Kidney tubule cell (primary cell): ENCODE data around the gene STEAP3.

Experiments used
- DNase-seq: peaks from one replicate; pipeline ENCODE4 v3.0.0-alpha.2; 2018; ENCODE audit warnings: low spot score

The STEAP3 gene

DNA sequence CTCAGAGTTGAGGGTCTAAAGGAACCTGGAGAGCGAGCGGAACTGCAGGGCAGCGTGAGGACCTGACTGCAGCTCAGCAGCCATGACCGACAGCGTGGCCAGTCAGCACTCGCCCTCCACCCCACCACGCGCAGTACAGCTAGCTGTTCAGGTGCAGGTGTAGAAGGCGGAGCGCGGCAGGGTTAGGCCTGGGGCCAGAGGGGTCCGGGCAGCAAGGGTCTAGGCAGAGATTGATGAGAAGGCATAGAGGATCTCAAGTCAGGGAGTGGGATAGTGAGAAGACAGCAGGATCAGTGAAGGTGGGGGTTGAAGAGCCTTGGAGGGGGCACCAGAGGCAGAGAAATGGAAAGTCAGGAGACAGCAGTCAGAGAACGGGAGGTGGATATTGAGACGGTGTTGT, 71.0 kb downstream of the STEAP3 start:
- no peak for DNase-seq

DNA sequence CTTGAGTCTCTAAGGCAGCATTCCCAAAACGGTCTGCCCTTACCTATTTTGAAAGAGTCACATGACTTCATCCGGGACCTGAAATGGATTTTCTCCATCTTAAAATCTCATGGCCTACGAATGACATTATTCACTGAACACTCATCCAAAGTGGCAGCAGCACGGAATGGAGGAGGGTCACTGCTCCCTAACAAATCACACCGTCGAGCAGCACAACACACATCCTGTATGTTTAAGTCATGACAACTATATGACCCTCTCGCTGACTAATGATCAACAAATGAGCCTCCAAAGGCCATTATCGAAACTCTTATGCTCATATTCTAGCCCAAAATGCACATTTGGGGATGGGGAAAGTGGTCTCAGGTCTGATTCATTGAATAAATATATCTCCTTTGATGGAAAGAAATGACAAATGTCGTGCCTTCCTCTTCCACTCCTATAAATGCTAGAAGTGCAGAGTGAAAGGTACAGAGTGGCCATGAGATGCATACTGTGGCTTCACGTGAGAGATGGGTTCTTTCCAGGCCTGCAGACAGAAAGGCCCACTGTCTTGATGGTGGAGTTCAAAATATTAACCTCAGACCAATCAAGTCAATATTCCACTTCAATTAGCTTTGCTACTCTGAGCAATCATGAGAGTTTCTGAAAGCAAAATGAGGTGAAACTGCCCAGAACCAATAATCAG, 72.2 kb downstream of the STEAP3 start:
- no peak for DNase-seq

DNA sequence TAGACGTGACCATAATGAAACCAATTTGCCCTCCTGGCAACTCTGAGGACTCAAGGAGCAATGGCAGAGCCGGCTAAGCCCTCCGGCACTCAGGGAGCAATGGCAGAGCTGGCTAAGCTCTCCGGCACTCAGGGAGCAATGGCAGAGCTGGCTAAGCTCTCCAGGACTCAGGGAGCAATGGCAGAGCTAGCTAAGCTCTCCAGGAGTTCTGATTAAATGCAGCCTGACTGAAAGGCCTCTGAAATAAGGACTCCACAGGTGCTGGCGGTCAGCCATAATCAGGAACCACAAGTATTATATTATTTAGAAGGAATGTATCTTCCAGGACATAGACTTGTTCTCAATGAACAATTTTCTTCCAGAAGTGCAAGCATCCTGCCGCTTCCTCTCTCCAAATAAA, 77.8 kb downstream of the STEAP3 start:
- peak; percentile 4 for DNase-seq

DNA sequence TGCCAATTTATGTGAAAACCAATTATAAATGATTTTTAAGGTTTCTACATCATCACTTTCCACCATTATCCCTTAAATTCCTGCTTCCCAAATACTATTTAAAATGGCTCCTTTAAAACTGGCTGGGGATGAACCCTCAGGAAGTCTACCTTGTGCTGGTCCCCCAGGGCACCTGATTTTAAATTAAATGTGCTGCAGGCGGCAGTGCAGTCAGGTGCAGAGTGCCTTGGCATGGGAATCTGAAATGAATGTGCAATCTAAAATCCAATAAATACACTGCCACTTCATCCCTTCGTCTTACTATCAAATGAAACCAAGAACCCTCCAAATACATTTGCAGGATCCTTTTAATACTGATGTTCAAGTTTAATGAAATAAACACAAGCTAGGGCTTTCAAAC, 81.2 kb downstream of the STEAP3 start:
- DNase-seq, result no peak

DNA sequence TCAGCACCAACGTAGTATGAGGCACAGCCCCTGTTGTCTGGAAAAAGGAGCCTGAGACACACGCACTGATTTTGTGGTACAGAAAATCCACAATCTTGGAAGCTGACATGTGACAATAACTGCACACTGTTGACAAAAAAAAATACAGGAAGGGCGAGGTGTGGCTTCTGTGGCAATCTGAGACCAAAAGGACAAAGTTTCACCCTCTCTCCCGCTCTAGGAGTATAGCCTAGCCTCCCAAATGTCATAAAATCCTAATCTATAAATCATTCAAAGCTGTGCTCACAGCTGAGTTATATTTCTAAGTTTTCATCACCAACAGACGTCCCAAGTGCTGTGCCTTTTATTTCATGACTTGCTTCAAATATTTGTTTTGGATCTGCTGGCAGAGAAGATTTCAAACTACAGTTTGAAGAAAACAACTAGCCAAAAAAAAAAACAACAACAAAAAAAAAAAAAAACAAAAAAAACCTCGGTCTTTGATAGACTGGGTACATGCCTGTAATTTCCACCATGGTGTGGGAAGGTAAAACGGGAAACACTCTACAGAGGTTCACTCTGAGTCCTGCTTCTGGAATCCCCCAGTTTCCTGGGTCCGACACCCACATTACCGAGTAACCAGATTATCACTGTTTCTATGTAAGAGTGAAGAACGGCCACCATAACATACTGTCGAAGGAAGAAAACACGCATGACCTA, 82.0 kb downstream of the STEAP3 start:
- DNase-seq, result no peak

DNA sequence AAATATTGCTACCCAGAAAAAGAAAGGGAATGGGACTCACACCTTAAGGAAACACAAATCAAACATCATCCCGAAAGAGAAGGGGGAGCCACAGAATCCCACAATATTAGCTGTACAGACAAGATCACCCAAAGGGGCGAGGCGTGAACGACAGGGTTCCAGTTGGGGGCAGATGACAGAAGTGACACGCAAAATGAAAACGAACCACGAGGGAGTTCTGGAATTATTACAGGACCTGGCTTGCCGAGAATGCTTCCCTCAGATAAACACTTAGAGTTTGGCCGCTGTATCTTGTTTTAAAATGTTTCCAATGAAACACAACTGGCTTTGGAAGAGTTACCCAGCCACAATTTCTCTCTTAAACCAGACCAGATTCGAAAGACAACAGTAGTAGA, 82.6 kb downstream of the STEAP3 start:
- no peak for DNase-seq

DNA sequence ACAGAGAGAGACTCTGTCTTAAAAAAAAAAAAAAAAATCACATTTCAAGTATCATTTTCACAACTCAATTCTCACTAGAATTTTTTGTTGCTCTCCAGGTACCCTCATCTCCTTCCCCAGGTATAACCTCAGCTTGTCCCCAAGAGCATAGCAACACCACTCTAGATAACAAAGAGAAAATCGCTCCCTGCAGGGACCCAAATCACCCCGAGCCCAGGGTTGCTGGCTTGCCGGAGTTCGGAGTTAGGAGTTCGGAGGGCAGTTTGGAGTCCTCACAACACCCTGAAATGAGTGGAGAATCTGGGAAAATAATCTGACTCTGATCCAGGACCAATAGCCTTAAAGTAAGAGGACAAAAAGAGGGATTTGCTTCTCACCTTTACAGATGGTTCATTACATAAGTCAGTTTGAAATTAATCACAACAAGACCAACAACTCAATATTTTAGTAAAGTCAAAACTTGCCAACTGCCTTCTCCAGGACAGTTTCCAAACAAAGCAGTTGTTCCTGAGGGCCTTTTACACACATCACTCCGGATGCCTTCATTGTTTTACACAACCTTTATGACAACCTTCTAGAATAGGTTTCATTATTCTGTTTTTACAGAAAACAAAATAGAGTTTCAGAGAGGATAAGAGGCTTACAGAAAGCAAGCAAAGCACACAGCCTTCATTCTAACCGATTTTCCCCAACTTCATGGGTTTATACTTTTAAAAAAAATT, 83.9 kb downstream of the STEAP3 start:
- no peak for DNase-seq

DNA sequence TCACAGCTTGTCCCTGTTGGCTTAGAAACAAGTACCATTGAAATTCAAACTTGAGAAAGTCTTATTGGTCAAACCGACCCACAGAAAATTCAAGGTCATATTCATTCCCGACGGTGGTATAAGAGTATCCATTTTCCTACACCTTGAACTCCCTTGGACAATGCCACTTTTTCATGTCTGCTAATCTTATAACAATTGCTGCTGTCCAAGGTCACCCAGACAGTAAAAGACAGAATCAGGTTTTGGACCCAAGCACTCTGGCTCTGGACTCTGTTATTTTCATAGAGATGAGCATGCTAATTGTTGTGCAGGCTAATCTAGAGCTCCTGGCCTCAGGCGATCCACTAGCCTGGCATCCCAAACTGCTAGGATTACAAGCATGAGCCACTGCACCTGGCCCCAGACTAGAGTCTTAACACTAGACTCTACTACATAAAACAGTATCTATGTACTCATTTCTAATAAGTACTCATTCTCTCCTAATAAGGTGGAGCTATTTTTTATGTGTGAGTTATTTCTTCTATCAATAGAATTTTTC, 85.2 kb downstream of the STEAP3 start:
- no peak for DNase-seq

DNA sequence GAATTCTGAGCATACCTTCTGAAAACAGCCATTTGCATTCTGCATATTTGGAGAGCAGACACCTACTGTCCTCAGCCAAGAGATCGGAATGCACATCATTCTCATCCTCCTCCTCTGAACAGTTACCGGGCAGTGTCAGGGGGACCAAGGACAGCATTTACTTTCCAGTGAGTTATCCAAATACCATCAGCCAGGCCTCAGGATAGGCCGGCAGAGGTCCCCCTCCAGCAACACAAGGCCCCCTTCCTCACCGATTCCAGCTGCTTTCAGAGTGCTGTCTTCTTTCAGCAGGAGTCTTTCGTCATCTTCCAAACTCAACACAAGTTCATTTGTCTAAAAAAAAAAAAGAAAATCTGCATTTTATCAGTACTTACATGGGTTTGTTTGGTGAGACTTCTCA, 87.7 kb downstream of the STEAP3 start:
- no peak for DNase-seq

DNA sequence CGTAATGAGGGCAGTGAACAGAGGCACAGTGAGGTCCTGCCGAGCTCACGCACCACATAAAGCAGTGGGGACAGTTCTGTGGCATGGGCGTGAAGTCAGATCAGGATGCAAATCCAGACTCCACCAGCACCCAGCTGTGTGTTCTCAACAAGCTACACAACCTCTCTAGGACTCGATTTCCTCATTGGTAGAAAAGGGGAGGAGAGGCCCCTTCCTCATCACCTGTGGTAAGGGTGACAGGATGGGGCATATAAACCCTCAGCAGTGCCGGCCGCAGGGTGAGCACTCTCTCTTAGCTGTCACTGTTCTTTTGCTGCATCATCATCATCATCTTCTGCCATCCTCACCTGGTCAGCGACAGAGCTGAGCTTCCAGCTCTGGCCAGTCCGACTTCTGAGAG, 88.2 kb downstream of the STEAP3 start:
- no peak for DNase-seq
